Spleen (tissue), 7 donors: ENCODE measurements around the gene DUSP11.

Experiments
- CTCF ChIP-seq, 11 experiments: fragments of 200-600 bp in 7 of 11; fragments of 450-650 bp in 4 of 11; sonication (generic) in 4 of 11; IDR thresholded peaks in 8 of 11; conservative IDR thresholded peaks in 3 of 11; 1 replicate in 7 of 11; 2 replicates in 4 of 11; pipeline versions ENCODE4 v1.4.0 to v1.8.0; 2016 to 2021; ENCODE audit warnings: antibody characterized with exemption in 11 of 11, inconsistent platforms in 4 of 11, mild to moderate bottlenecking in 1 of 11
- POLR2AphosphoS5 ChIP-seq, 3 donors: sonication (generic); formaldehyde crosslinking; IDR thresholded peaks; one replicate each; pipeline ENCODE4 v1.5.1; 2017; ENCODE audit warnings: antibody characterized with exemption in 3 of 3
- donor health status: DM: no; HTN: no; CAD: no; lungs with moderate emphysema.
- donor health status: DM: no; HTN: no; CAD: no.
- donor health status: DM: no; HTN: no; CAD: no.

- peak in 1 of 3 donors; percentile 83 for TF ChIP-seq POLR2AphosphoS5 (IDR thresholded peaks at IDR 0.05)
- TF ChIP-seq CTCF (IDR thresholded peaks at IDR 0.05 in 8 of 11, conservative IDR thresholded peaks at IDR 0.05 in 3 of 11): no peak
These were observed 33.7 kb downstream of the DUSP11 start for GRCh38 chr2:73746015-73746876.
